Karpas-422 (cell line): Measurements from ENCODE around the gene PTX3. TPM values are rescaled to one million over a fixed set of nuclear protein-coding genes. Genes with fewer than 3 reads are reported as not detected.

Source experiments
- DNase-seq: peaks from one replicate; pipeline ENCODE4 v3.0.0-alpha.2; 2015
- H2AFZ ChIP-seq: fragments of 200-600 bp; sonication (generic); 2 replicates; pipeline ENCODE4 v1.6.1; 2014; ENCODE audit warnings: antibody characterized with exemption, low read length, mixed read lengths
- H3K27ac ChIP-seq: fragments of 200-600 bp; sonication (generic); 2 replicates; pipeline ENCODE4 v1.5.1; 2014; ENCODE audit warnings: mild to moderate bottlenecking, low read length, moderate library complexity
- H3K27me3 ChIP-seq: fragments of 200-600 bp; sonication (generic); 2 replicates; pipeline ENCODE4 v1.6.1; 2014; ENCODE audit warnings: low read length, mixed read lengths
- H3K36me3 ChIP-seq: fragments of 200-600 bp; sonication (generic); 2 replicates; pipeline ENCODE4 v1.6.1; 2014; ENCODE audit warnings: low read length, mixed read lengths; ENCODE audit not compliant: insufficient read depth
- H3K4me1 ChIP-seq: fragments of 200-600 bp; sonication (generic); 2 replicates; pipeline ENCODE4 v1.6.1; 2014; ENCODE audit warnings: mild to moderate bottlenecking, low read length, mixed read lengths
- H3K4me2 ChIP-seq: fragments of 200-600 bp; sonication (generic); 2 replicates; pipeline ENCODE4 v1.6.1; 2014; ENCODE audit warnings: low read length, low read depth, mild to moderate bottlenecking; ENCODE audit not compliant: poor library complexity, severe bottlenecking
- H3K4me3 ChIP-seq: fragments of 200-600 bp; sonication (generic); 2 replicates; pipeline ENCODE4 v1.5.1; 2014; ENCODE audit warnings: mild to moderate bottlenecking, antibody characterized with exemption, low read length, mixed read lengths
- H3K79me2 ChIP-seq: fragments of 200-600 bp; sonication (generic); 2 replicates; pipeline ENCODE4 v1.6.1; 2014; ENCODE audit warnings: mild to moderate bottlenecking, low read length, mixed read lengths
- H3K9ac ChIP-seq: fragments of 200-600 bp; sonication (generic); 2 replicates; pipeline ENCODE4 v1.6.0; 2014; ENCODE audit warnings: low read length
- H3K9me2 ChIP-seq: fragments of 200-600 bp; sonication (generic), shearing (Covaris generic); replicated peaks from 2 replicates; pipeline ENCODE4 v1.6.0; 2014; ENCODE audit warnings: mild to moderate bottlenecking, low read length, moderate library complexity; ENCODE audit not compliant: insufficient read depth
- H3K9me3 ChIP-seq: fragments of 300-700, 200-600 bp; sonication (generic); 2 replicates; pipeline ENCODE4 v1.6.1; 2014; ENCODE audit warnings: low read length, mixed read lengths
- H4K20me1 ChIP-seq: fragments of 200-600 bp; sonication (generic); 2 replicates; pipeline ENCODE4 v1.6.1; 2014; ENCODE audit warnings: mild to moderate bottlenecking, antibody characterized with exemption, low read length, low read depth; ENCODE audit not compliant: insufficient read depth
- total RNA-seq: library from RNA; depleted of rRNA; stranded (reverse); fragments of >200 nt; shearing (Covaris generic); gene quantifications from 2 replicates; pipeline ENCODE4 v1.2.3, GENCODE V29; 2014; ENCODE audit warnings: low replicate concordance

PTX3 gene
- total RNA-seq, 1 experiment from 2014 or later, result not detected

DNA sequence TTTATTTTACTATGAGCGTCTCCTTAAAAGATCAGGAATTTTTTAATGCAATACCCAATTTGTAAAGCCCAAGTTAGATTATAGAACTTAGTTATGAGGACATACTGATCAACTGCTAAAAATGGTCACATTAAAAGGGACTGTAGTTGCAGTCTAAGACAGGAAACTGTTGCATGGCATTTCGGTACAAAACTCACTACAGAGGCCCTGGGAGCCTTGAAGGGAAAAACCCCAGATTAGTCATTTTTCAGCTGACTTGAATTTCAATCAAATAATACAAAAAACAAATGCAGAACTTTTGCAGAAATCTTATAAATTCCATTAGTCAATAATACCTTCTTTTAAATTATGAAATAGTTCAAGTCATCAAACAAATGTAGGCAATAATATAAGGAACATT lies 6.9 kb upstream of the PTX3 start:
- H3K4me1 ChIP-seq, result no peaks in the 10 kb centered on the region
- no peak for DNase-seq
- no peak overlapping the region for H3K9ac ChIP-seq
- no peak overlapping the region for H3K4me2 ChIP-seq
- no peaks in the 10 kb centered on the region for H3K36me3 ChIP-seq
- H3K27ac ChIP-seq, result no peak overlapping the region
- H3K4me3 ChIP-seq, result no peak overlapping the region
- H3K27me3 ChIP-seq, result no peaks in the 10 kb centered on the region
- H3K9me2 ChIP-seq, result no peaks in the 10 kb centered on the region
- H4K20me1 ChIP-seq, result no peaks in the 10 kb centered on the region
- H3K79me2 ChIP-seq, result no peaks in the 10 kb centered on the region
- H2AFZ ChIP-seq, result no peak overlapping the region
- no peaks in the 10 kb centered on the region for H3K9me3 ChIP-seq

- no peak overlapping the region for H3K4me3 ChIP-seq
- H3K27me3 ChIP-seq, result no peaks in the 10 kb centered on the region
- H3K79me2 ChIP-seq, result no peaks in the 10 kb centered on the region
- H3K36me3 ChIP-seq, result no peaks in the 10 kb centered on the region
- H3K4me2 ChIP-seq, result no peak overlapping the region
- no peaks in the 10 kb centered on the region for H4K20me1 ChIP-seq
- no peak overlapping the region for H2AFZ ChIP-seq
- H3K9me2 ChIP-seq, result no peaks in the 10 kb centered on the region
- no peaks in the 10 kb centered on the region for H3K4me1 ChIP-seq
- no peaks in the 10 kb centered on the region for H3K9me3 ChIP-seq
- no peak overlapping the region for H3K9ac ChIP-seq
- H3K27ac ChIP-seq, result no peak overlapping the region
- no peak for DNase-seq
These were observed 1.6 kb downstream of the PTX3 start for GRCh38 chr3:157438194-157438730.

DNA sequence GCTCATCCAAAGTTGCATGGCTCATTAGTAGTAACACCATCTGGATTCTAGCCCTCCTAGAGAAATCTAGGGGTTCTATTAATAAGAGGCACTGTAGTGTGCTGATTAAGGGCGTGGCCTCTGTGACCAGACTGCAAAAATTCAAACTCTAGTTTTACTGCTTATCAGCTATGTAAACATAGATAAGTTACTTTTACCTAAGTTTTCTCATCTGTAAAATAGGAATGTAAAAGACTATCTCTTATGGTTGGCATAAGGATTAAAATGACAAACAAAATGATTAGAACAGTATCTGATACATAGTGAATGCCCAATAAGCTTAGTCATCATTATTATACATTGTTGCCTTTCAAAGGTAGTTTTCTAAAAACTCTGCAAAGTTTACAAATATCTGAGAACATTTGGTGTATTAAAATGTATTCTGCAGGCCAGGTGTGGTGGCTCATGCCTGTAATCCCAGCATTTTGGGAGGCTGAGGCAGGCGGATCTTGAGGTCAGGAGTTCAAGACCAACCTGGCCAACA lies 4.5 kb downstream of the PTX3 start:
- no peaks in the 10 kb centered on the region for H4K20me1 ChIP-seq
- H3K36me3 ChIP-seq, result no peaks in the 10 kb centered on the region
- H3K4me3 ChIP-seq, result no peak overlapping the region
- H3K4me1 ChIP-seq, result no peaks in the 10 kb centered on the region
- H3K79me2 ChIP-seq, result no peaks in the 10 kb centered on the region
- H3K27me3 ChIP-seq, result no peaks in the 10 kb centered on the region
- H3K4me2 ChIP-seq, result no peak overlapping the region
- no peaks in the 10 kb centered on the region for H3K9me2 ChIP-seq
- H3K27ac ChIP-seq, result no peak overlapping the region
- H3K9ac ChIP-seq, result no peak overlapping the region
- H3K9me3 ChIP-seq, result no peaks in the 10 kb centered on the region
- H2AFZ ChIP-seq, result no peak overlapping the region
- DNase-seq, result no peak

- no peak overlapping the region for H3K4me3 ChIP-seq
- H2AFZ ChIP-seq, result no peak overlapping the region
- no peak overlapping the region for H3K27ac ChIP-seq
- no peaks in the 10 kb centered on the region for H3K27me3 ChIP-seq
- no peaks in the 10 kb centered on the region for H3K9me3 ChIP-seq
- no peak overlapping the region for H3K9ac ChIP-seq
- no peaks in the 10 kb centered on the region for H3K9me2 ChIP-seq
- DNase-seq, result no peak
- no peaks in the 10 kb centered on the region for H3K79me2 ChIP-seq
- H3K4me2 ChIP-seq, result no peak overlapping the region
- H3K4me1 ChIP-seq, result no peaks in the 10 kb centered on the region
- no peaks in the 10 kb centered on the region for H3K36me3 ChIP-seq
- no peaks in the 10 kb centered on the region for H4K20me1 ChIP-seq
These were observed 6.1 kb downstream of the PTX3 start for GRCh38 chr3:157442729-157443128.

GRCh38 chr3:157443905-157444796 lies 7.5 kb downstream of the PTX3 start:
- Histone ChIP-seq H3K9me2 (no peaks in the 10 kb centered on the region), H3K27ac (no peak overlapping the region), H3K36me3 (no peaks in the 10 kb centered on the region), H3K79me2 (no peaks in the 10 kb centered on the region), H2AFZ (no peak overlapping the region), H3K9me3 (no peaks in the 10 kb centered on the region), H3K4me2 (no peak overlapping the region), H3K4me3 (no peak overlapping the region), H4K20me1 (no peaks in the 10 kb centered on the region), H3K4me1 (no peaks in the 10 kb centered on the region), H3K9ac (no peak overlapping the region), H3K27me3 (no peaks in the 10 kb centered on the region)
- DNase-seq, result no peak

GRCh38 chr3:157444797-157445184 lies 8.1 kb downstream of the PTX3 start:
- Histone ChIP-seq H3K27ac (no peak overlapping the region), H3K9me3 (no peaks in the 10 kb centered on the region), H4K20me1 (no peaks in the 10 kb centered on the region), H3K36me3 (no peaks in the 10 kb centered on the region), H3K79me2 (no peaks in the 10 kb centered on the region), H3K4me1 (no peaks in the 10 kb centered on the region), H3K4me2 (no peak overlapping the region), H3K9me2 (no peaks in the 10 kb centered on the region), H2AFZ (no peak overlapping the region), H3K9ac (no peak overlapping the region), H3K4me3 (no peak overlapping the region), H3K27me3 (no peaks in the 10 kb centered on the region)
- DNase-seq, result no peak

- Histone ChIP-seq H3K4me1 (no peaks in the 10 kb centered on the region), H3K4me2 (no peak overlapping the region), H2AFZ (no peak overlapping the region), H3K79me2 (no peaks in the 10 kb centered on the region), H3K36me3 (no peaks in the 10 kb centered on the region), H3K27ac (no peak overlapping the region), H3K9ac (no peak overlapping the region), H3K27me3 (no peaks in the 10 kb centered on the region), H3K4me3 (no peak overlapping the region), H3K9me3 (no peaks in the 10 kb centered on the region), H3K9me2 (no peaks in the 10 kb centered on the region), H4K20me1 (no peaks in the 10 kb centered on the region)
- no peak for DNase-seq
These were observed 9.2 kb downstream of the PTX3 start for GRCh38 chr3:157445857-157446256.

- H3K4me3 ChIP-seq, result no peak overlapping the region
These were observed 10.5 kb downstream of the PTX3 start for GRCh38 chr3:157447026-157447694.

More at GRCh38 chr3:157447026-157447694, 10.5 kb downstream of the PTX3 start:
- peak; percentile 44 for DNase-seq
- no peaks in the 10 kb centered on the region for H3K79me2 ChIP-seq
- no peak overlapping the region for H2AFZ ChIP-seq
- no peaks in the 10 kb centered on the region for H3K9me2 ChIP-seq
- H3K9ac ChIP-seq, result no peak overlapping the region
- no peaks in the 10 kb centered on the region for H3K27me3 ChIP-seq
- no peak overlapping the region for H3K4me2 ChIP-seq
- no peak overlapping the region for H3K27ac ChIP-seq
- H3K9me3 ChIP-seq, result no peaks in the 10 kb centered on the region
- no peaks in the 10 kb centered on the region for H3K4me1 ChIP-seq
- H3K36me3 ChIP-seq, result no peaks in the 10 kb centered on the region
- H4K20me1 ChIP-seq, result no peaks in the 10 kb centered on the region
